Measurements from ENCODE around the gene PITHD1.
"Not testable (repeated sequence)": the region's sequence is repeated elsewhere in the genome, so short reads cannot be mapped to it uniquely, and the experiment has no call there.

PITHD1 gene

GRCh38 chr1:23799570-23800399 is 21.6 kb downstream of the PITHD1 start:
- DNase-seq, result peak; percentile 84

GRCh38 chr1:23800400-23801337 is 22.5 kb downstream of the PITHD1 start, which contains the start of gene GALE:
Gene GALE, minus strand, starts transcription at chr1:23800754. Its CDS starts 1,747 bp downstream, at chr1:23799007.
- peak; percentile 89 for DNase-seq

DNA sequence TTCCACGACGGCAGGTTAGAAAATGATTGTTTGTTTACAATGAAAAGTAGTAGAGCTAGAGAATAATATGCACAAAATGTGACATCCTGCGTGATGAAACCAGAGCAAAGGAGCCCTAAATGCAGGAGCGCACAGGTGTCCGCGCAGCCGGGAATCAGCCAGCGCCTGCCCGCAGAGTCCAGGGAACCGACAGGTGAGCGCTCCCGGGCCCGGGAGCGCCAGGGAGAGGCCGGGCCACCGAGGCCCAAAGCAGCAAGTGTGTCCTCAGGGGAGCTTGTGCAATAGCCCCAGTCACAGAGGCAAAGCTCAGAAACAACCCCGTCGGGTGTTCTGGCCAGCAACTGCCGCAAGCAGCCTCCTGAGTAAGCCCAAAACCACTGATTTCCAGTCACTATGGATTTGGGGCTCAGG is 23.1 kb downstream of the PITHD1 start:
- no peak for DNase-seq

GRCh38 chr1:23801876-23802275 is 23.7 kb downstream of the PITHD1 start:
- DNase-seq, result no peak

GRCh38 chr1:23802809-23803342 is 24.7 kb downstream of the PITHD1 start:
- not testable (repeated sequence) for DNase-seq

DNA sequence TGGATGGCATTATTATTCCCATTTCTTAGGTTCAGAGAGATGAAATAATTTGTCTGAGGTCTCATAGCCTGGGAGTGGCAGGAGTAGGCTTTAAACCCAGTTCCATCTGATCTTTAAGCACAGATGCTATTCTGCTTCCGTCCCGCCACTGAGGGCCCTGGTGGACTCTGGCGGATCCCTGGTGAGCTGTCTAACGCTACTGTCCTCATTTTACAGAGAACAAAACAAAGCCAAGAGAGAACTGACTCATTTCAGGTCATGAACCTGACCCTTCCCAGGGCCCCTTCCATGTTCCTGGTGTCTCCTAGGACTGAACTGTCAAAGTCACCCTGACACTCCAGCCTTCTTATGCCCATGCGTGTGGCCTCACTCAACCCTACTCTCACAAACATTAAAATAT is 25.5 kb downstream of the PITHD1 start:
- DNase-seq, result no peak

- no peak for DNase-seq
Observed at GRCh38 chr1:23804183-23804835, 26.1 kb downstream of the PITHD1 start.

DNA sequence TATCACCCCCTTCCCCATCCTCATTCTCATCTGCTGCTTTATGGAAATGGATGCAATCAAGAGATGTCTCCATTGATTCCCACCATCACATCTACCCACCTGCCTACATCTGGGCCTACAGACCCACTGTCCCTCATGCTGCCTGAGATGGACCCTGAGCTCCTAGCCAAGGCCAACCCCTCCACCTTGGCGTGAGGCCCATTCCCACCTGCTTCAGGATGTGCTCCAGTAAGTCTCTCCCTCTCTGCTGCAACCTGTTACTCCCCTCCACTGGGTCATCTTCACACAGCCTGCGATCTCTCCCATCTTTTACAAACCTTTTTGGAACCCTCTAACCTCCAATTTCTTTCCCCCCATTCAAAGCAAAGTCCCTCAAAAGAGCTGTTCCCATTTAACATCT is 26.8 kb downstream of the PITHD1 start:
- no peak for DNase-seq

GRCh38 chr1:23806280-23806679 is 28.1 kb downstream of the PITHD1 start:
- no peak for DNase-seq

- no peak for DNase-seq
Observed at GRCh38 chr1:23807453-23807852, 29.2 kb downstream of the PITHD1 start.

- no peak for DNase-seq
Observed at GRCh38 chr1:23809751-23810171, 31.5 kb downstream of the PITHD1 start.

GRCh38 chr1:23810818-23811540 is 32.8 kb downstream of the PITHD1 start:
- no peak for DNase-seq

DNA sequence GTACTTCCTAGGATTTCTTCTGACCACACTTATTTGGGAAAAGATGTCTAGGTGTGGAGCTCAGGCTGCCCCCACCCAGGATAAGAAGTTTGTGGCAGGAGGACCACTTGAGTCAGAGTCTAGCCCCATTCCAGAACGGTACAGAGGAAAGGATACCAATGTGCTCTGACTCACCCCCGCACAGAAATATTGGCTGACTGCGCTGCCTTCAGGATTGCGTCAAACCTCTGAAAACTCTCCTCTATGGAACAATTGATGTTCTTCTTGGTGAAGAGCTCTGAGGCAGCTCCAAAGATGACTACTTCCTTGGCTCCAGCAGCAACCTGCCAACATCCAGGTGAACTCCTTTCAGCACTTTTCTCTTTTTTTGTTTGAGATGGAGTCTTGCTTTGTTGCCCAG is 35.8 kb downstream of the PITHD1 start:
- no peak for DNase-seq

- no peak for DNase-seq
Observed at GRCh38 chr1:23816361-23816760, 38.1 kb downstream of the PITHD1 start.

DNA sequence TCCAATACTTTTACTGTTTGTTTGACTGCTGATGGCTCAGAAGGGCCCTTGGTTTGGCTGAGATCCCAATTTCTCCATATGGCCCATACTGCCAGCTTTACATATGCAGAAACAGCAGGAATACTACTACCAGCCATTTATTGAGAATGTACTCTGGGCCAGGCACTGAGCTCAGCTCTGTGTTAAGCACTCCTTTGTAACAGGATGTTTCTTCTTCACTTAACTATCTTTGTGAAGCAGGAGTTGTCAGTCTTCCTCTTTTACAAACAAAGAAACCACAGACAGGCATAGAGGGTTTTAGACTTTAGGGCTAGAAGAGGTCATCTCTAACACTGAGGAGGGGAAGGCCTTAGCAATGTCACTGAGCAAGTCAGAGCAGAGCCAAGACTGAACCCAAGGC is 38.7 kb downstream of the PITHD1 start:
- no peak for DNase-seq

DNA sequence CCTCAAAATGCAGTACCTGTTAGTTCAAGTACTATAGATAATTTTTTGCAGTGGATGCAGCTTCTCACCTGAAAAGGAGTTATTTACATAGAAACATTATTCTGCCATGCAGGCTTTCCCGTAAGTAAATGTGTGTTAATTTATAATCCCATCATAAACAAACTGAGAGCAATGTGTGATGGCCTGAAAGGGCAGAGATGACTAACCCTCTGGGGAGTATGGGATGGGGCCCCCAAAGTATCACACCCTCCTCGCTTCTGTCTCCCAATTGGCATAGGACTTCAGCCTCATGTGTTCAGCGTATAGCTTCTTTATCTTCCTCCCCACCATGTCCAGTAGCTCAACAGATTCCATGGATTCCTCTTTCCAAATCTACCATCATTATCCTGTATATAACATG is 39.4 kb downstream of the PITHD1 start:
- no peak for DNase-seq

GRCh38 chr1:23823767-23824166 is 45.5 kb downstream of the PITHD1 start:
- no peak for DNase-seq

GRCh38 chr1:23824711-23825075 is 46.5 kb downstream of the PITHD1 start:
- DNase-seq, result no peak

DNA sequence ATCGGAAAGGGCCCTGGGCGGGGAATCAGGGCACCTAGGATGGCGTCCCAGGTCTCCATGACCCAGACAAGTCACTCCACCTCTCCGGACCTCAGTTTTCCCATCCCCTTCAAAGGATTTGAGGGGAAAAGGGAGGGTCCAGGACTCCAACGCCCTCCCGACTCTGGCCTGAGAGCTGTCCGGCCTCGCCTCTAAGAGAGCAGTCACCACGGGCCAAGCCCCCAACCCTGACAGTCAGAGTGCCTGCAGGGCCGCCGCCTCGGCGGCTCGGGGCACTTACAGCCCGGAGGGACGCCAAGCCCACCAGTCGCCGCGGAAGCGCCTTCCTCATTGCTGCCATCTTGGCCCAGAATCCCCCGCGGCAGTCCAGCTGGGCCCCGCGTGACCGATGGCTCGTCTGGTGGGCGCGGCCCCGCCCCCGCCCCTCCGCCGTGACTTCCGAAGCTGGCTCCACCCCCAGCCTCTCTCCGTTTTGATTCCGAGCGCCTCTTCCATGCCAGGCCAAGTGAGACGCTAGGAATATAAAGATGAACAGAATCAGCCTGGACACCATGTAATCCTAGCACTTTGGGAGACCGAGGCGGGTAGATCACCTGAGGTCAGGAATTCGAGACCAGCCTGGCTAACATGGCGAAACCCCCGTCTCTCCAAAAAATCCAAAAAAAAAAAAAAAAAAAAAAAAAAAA is 47.0 kb downstream of the PITHD1 start, which contains the start of gene HMGCL:
Gene HMGCL, minus strand, starts transcription at position 354 of the 686 bp plus-strand sequence. Its CDS starts 14 bp downstream, at position 340.
- peak; percentile 74 for DNase-seq

DNA sequence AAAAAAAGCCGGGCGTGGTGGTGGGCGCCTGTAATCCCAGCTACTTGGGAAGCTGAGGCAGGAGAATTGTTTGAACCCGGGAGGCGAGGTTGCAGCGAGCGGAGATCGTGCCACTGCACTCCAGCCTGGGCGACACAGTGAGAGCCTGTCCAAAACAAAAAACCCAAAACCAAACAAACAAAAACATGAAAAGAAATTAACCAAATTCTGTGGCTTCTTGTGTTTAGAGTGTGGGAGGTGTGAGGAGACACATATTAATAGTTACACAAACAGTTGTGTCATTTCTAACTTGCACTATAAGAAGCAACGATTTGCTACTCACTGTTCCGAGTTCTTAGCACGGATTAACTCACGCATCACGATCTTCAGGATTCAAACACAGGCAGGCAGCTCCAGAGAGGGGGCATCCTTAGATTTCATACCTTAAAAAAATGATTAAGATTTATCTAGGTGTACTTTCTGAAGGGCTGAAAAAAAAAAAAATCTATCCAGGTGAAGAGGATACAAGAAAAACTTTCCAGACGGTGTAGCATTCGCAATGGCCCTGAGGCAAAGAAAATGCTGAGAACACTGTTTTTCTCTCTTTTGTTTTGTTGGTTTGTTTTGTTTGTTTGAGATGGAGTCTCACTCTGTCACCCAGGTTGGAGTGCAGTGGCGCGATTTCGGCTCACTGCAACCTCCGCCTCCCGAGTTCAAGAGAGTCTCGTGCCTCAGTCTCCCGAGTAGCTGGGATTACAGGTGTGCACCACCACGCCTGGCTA is 47.7 kb downstream of the PITHD1 start:
- DNase-seq, result no peak

DNA sequence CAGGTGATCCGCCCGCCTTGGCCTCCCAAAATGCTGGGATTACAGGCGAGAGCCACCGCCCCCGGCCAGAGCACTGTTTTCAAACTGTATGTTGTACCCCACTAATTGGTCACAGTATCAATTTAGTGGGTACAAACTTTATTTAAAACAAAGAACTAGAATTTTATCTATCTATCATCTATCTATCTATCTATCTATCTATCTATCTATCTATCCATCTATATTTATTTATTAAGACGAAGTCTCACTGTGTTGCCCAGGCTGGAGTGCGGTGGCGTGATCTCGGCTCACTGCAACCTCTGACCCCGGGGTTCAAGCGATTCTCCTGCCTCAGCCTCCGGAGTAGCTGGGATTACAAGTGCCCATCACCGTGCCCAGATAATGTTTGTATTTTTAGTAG is 48.4 kb downstream of the PITHD1 start:
- DNase-seq, result not testable (repeated sequence)

Data from 8988T (cell line).